ENCODE data around the gene BBS9. TPM values are rescaled to one million over a fixed set of nuclear protein-coding genes. Genes with fewer than 3 reads are reported as not detected.

BBS9 gene
- total RNA-seq, 1 donor from 2014 or later = 31.2 TPM

DNA sequence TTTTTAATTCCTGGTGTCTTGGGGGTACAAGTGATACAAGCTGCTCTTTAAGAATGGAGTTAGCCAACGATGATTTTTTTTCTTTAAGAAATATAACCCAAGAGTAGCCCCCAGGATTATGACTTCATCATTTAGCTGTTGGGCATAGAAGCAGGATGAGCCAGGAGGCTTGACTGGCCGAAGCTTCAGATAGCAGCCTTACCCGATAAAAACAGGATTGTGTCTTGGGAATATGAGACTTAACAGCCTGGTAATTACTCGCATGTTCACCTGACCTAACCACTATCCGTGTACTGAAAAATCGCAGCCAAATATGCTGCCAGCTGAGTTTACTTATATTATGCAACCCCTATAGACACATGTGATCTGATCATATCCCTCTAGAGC is 430.0 kb downstream of the BBS9 start:
- intact Hi-C loops (cut with DNase I) = no loop called here
- no peaks in the 10 kb centered on the region for H3K9me3 ChIP-seq

DNA sequence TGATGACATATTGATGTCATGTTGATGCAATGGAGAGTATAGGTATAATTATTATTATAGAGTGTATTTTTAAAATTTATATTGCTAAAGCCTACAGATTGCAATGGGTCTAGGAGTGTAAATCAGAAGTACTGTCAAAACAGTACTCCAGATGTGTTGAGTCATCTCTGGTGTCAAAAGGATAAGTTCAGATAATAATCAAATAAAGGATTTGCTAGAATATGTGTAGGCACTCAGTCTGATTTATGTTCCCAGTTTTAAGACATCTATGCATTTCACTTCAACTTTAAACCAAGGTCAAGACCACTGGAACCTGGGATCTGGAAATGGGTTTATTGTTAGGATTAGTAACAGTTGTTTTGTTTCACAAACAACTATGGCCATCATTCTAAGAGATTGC is 433.6 kb downstream of the BBS9 start:
- Histone ChIP-seq H3K27ac (no peak overlapping the region), H3K27me3 (no peaks in the 10 kb centered on the region), H3K4me3 (no peak overlapping the region), H3K36me3 (no peaks in the 10 kb centered on the region), H3K9me3 (no peaks in the 10 kb centered on the region), H3K4me1 (no peaks in the 10 kb centered on the region)
- TF ChIP-seq, protein P1, sequence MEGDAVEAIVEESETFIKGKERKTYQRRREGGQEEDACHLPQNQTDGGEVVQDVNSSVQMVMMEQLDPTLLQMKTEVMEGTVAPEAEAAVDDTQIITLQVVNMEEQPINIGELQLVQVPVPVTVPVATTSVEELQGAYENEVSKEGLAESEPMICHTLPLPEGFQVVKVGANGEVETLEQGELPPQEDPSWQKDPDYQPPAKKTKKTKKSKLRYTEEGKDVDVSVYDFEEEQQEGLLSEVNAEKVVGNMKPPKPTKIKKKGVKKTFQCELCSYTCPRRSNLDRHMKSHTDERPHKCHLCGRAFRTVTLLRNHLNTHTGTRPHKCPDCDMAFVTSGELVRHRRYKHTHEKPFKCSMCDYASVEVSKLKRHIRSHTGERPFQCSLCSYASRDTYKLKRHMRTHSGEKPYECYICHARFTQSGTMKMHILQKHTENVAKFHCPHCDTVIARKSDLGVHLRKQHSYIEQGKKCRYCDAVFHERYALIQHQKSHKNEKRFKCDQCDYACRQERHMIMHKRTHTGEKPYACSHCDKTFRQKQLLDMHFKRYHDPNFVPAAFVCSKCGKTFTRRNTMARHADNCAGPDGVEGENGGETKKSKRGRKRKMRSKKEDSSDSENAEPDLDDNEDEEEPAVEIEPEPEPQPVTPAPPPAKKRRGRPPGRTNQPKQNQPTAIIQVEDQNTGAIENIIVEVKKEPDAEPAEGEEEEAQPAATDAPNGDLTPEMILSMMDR (IDR thresholded peaks at IDR 0.05) = no peak
- TF ChIP-seq POLR2A (IDR thresholded peaks at IDR 0.05) = no peak
- no peak for TF ChIP-seq POLR2AphosphoS5 (IDR thresholded peaks at IDR 0.05; ENCODE audit: insufficient read depth in 1 of 2, low read depth in 1 of 2)
- DNase-seq (ENCODE audit: extremely low spot score in 2 of 2) = no peak
- intact Hi-C loops (cut with DNase I) = no loop called here

More for the DNA sequence above, 430.0 kb downstream of the BBS9 start:
- Histone ChIP-seq H3K36me3 (no peaks in the 10 kb centered on the region), H3K4me3 (no peak overlapping the region), H3K27me3 (no peaks in the 10 kb centered on the region), H3K4me1 (no peaks in the 10 kb centered on the region), H3K27ac (no peak overlapping the region)
- no peak for DNase-seq (ENCODE audit: extremely low spot score in 2 of 2)
- TF ChIP-seq POLR2AphosphoS5 (IDR thresholded peaks at IDR 0.05; ENCODE audit: insufficient read depth in 1 of 2, low read depth in 1 of 2) (no peak), POLR2A (IDR thresholded peaks at IDR 0.05) (no peak)
- TF ChIP-seq, protein P1 (IDR thresholded peaks at IDR 0.05) = no peak

DNA sequence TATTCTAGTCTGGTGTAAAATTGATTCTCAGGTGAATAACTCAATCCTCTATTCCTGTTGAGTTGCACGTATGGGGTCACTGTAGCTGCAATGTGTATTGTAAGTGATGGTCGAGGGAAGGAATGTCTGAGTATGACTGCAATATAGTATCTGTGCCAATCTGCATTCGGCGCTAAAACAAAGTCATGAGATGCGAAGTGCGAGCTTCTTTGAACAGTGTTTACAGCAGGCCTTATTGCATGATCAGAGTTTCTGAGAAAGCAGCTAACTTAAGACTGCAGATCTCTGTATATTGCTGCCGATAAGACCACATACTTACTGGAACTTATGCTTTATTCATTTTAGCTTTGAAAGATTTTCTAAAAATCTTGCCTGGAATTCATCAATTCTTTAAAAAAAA is 434.3 kb downstream of the BBS9 start:
- no peak for DNase-seq (ENCODE audit: extremely low spot score in 2 of 2)
- Histone ChIP-seq H3K36me3 (no peaks in the 10 kb centered on the region), H3K4me3 (no peak overlapping the region), H3K9me3 (no peaks in the 10 kb centered on the region), H3K27me3 (no peaks in the 10 kb centered on the region), H3K4me1 (no peaks in the 10 kb centered on the region), H3K27ac (no peak overlapping the region)
- intact Hi-C loops (cut with DNase I) = no loop called here
- no peak for TF ChIP-seq POLR2A (IDR thresholded peaks at IDR 0.05)
- no peak for TF ChIP-seq POLR2AphosphoS5 (IDR thresholded peaks at IDR 0.05; ENCODE audit: insufficient read depth in 1 of 2, low read depth in 1 of 2)
- TF ChIP-seq, protein P1 (IDR thresholded peaks at IDR 0.05) = no peak

DNA sequence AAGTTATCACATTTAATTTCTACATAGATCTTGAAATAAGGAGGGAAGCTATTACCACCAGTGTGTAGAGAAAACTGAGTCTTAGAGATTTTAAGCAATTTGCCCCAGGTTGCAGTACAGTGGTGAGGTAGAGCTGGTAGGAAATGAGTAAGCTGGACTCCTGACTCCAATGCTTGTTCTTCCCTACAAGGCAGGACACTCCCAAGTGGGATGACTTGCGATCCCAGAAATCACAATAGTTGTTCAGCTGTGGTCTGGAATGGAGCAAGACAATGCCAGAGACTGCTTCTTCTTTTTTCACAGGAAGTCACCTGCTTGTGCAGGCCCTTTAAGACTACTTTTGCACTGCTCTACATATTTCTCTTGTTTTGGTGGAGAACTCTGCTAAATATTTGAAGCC is 448.8 kb downstream of the BBS9 start:
- Histone ChIP-seq H3K36me3 (no peaks in the 10 kb centered on the region), H3K27ac (no peak overlapping the region), H3K4me1 (peaks cover 8% of the 10 kb centered on the region), H3K4me3 (no peak overlapping the region), H3K27me3 (no peaks in the 10 kb centered on the region), H3K9me3 (no peaks in the 10 kb centered on the region)
- no peak for TF ChIP-seq POLR2A (IDR thresholded peaks at IDR 0.05)
- no peak for TF ChIP-seq POLR2AphosphoS5 (IDR thresholded peaks at IDR 0.05; ENCODE audit: insufficient read depth in 1 of 2, low read depth in 1 of 2)
- TF ChIP-seq, protein P1 (IDR thresholded peaks at IDR 0.05) = no peak
- no peak for DNase-seq (ENCODE audit: extremely low spot score in 2 of 2)
- intact Hi-C loops (cut with DNase I) = no loop called here

DNA sequence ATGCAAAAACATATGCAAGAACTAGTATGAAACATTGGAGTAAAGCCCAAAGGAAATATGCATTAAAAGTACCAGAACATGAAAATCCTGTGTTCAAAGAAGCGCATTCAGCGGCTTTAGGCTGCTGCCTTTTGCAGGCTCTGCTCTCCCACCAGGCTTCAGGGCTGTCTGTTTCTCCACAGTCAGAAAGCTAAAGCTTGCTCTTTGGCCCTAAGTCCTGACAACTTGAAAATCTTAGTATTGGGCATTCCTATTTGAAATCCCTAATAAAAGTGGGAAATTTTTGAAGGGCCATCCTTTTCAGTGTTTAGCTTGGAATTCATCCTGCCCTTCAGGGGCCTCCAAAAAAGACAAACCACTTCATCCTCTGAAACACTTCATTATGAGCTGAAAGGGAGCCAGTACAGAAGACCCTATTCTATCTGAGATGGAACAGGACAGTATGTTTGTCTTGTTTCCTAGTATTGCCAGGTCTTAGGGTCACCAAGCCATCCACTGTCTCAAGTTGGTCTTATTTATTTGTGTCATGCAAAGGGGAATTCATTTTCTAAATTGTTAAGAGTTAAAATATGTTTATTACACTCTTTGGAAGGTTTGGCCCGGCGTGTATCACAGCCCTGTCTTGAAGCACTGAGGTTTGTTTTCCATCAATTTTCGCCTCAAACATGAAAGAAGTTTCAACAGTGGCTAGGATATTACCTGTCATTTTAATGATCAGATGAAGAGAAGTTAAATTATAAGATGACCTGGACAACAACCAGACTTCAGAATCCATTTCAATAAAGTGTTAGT is 449.7 kb downstream of the BBS9 start:
- Histone ChIP-seq H3K27me3 (no peaks in the 10 kb centered on the region), H3K27ac (no peak overlapping the region), H3K4me3 (no peak overlapping the region), H3K9me3 (no peaks in the 10 kb centered on the region), H3K36me3 (no peaks in the 10 kb centered on the region), H3K4me1 (peaks cover 8% of the 10 kb centered on the region)
- intact Hi-C loops (cut with DNase I) = no loop called here
- DNase-seq (ENCODE audit: extremely low spot score in 2 of 2) = no peak
- TF ChIP-seq POLR2A (IDR thresholded peaks at IDR 0.05) (no peak), POLR2AphosphoS5 (IDR thresholded peaks at IDR 0.05; ENCODE audit: insufficient read depth in 1 of 2, low read depth in 1 of 2) (no peak)
- TF ChIP-seq, protein P1 (IDR thresholded peaks at IDR 0.05) = no peak
